ENCODE data around the gene NAT16.

Gene NAT16

DNA sequence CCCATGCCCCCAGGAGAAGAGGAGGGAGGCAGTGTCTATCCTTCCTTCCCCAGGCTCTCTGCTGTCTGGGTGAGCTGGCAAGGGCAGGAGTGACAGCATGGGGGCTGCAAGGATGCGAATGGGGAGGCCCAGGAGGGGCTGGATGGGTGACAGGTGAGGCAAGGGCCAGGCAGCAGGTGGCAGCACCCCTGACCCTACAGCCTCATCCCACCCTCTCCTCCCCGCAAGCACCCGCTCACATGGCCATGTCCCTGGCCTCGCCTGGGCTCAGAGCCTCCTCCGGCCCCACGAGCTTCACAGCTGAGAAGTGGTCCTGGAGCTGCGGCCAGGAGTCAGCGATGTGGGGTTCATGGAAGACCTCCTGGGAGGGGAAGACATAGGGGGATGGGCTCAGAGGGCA is 31.9 kb upstream of the NAT16 start:
- Mint-ChIP-seq H3K9me3 (no peaks in the 10 kb centered on the region), H3K27ac (no peak overlapping the region), H3K27me3 (ENCODE audit: low read depth) (peaks cover 4% of the 10 kb centered on the region), H3K4me1 (peaks cover 9% of the 10 kb centered on the region), H3K36me3 (ENCODE audit: low read depth) (peaks cover 30% of the 10 kb centered on the region), H3K4me3 (no peak overlapping the region)
- TF ChIP-seq, protein P1, sequence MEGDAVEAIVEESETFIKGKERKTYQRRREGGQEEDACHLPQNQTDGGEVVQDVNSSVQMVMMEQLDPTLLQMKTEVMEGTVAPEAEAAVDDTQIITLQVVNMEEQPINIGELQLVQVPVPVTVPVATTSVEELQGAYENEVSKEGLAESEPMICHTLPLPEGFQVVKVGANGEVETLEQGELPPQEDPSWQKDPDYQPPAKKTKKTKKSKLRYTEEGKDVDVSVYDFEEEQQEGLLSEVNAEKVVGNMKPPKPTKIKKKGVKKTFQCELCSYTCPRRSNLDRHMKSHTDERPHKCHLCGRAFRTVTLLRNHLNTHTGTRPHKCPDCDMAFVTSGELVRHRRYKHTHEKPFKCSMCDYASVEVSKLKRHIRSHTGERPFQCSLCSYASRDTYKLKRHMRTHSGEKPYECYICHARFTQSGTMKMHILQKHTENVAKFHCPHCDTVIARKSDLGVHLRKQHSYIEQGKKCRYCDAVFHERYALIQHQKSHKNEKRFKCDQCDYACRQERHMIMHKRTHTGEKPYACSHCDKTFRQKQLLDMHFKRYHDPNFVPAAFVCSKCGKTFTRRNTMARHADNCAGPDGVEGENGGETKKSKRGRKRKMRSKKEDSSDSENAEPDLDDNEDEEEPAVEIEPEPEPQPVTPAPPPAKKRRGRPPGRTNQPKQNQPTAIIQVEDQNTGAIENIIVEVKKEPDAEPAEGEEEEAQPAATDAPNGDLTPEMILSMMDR (IDR thresholded peaks at IDR 0.05; ENCODE audit: unreplicated experiment in 3 of 3): no peak

DNA sequence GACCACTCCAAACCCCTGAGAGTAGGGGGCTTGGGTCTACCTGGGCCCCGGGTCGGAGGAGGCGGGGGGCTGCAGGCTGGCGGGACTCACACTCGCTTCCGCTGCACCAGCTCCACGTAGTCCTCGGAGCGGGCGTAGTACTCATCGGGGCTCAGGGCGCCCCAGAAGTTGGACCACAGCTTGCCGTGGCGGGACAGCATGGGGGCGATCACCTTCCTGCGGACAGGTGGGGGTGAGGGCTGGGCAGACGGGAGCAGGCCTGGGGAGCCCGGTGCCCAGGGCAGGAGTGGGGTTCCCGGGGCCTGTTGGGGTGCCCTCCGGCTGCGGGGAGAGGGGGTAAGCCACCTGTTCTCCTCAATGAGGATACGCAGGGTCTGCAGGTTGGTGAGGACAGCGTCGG is 31.4 kb upstream of the NAT16 start:
- H3K4me1 Mint-ChIP-seq: peaks cover 5% of the 10 kb centered on the region
- no peaks in the 10 kb centered on the region for H3K9me3 Mint-ChIP-seq
- peaks cover 26% of the 10 kb centered on the region for H3K36me3 Mint-ChIP-seq (ENCODE audit: low read depth)
- H3K4me3 Mint-ChIP-seq: no peak overlapping the region
- TF ChIP-seq, protein P1 (IDR thresholded peaks at IDR 0.05; ENCODE audit: unreplicated experiment in 3 of 3): no peak
- no peak overlapping the region for H3K27ac Mint-ChIP-seq
- peaks cover 4% of the 10 kb centered on the region for H3K27me3 Mint-ChIP-seq (ENCODE audit: low read depth)

DNA sequence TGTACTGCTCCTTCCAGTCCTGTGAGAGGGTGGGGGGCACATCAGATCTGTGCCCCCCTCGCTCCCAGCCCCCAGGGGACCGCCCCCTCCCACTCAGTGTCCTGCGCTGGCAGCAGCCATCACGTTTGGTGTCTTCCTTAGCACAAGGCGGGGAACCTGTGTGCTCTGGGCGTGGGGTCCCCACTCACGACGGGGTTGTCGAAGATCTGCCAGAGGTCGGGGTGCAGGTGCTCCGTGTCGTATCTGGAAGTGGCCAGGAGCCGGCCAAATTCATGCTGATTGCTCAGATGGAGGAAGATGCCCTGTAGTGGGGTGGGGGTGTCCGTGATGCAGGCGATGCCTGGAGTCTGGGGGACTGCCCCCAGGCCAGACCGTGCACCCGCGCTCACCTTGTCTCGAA is 30.1 kb upstream of the NAT16 start:
- Mint-ChIP-seq H3K4me3 (no peak overlapping the region), H3K27ac (no peak overlapping the region), H3K4me1 (no peaks in the 10 kb centered on the region), H3K27me3 (ENCODE audit: low read depth) (peaks cover 12% of the 10 kb centered on the region), H3K9me3 (no peaks in the 10 kb centered on the region), H3K36me3 (ENCODE audit: low read depth) (peaks cover 23% of the 10 kb centered on the region)
- TF ChIP-seq, protein P1 (IDR thresholded peaks at IDR 0.05; ENCODE audit: unreplicated experiment in 3 of 3): no peak

DNA sequence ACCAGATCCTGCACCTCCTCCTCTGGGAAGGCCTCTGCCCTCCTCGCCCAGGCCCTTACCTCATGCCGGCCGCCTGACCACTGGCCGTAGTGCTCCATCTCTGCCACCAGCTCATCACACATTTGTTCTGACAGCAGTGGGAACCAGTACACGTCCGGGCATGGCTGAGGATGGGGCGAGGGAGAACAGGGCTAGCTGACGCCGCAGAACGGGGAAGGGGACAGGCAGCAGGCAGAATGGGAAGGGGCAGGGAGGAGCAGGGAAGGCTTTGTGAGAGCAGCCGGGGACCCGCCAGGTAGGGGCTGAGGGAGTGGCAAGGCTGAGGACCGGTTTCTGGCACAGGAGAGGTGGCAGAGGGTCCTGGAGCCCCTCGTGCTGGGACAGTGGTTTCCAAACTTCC is 28.7 kb upstream of the NAT16 start:
- H3K27me3 Mint-ChIP-seq (ENCODE audit: low read depth): peaks cover 23% of the 10 kb centered on the region
- H3K27ac Mint-ChIP-seq: no peak overlapping the region
- H3K4me1 Mint-ChIP-seq: no peaks in the 10 kb centered on the region
- no peak overlapping the region for H3K4me3 Mint-ChIP-seq
- peaks cover 18% of the 10 kb centered on the region for H3K36me3 Mint-ChIP-seq (ENCODE audit: low read depth)
- TF ChIP-seq, protein P1 (IDR thresholded peaks at IDR 0.05; ENCODE audit: unreplicated experiment in 3 of 3): no peak
- H3K9me3 Mint-ChIP-seq: no peaks in the 10 kb centered on the region

DNA sequence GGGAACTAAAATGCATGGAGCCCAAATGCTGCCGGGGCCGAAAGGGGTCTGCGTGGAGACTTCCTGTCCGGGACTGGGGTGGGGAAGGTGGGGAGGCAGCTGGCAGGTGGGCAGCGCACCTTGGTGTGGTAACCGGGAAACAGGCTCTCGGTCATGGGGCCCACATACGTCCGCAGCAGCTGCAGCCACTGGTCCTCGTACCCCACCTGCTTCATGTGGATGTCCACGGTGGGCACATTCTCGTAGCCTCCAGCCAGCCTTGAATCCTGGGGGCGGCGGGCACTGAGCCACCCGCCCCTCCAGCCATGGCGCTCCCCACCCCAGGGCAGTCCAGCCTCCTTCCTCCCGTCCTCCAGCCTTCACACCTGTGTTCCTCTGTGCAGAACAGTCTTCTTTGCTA is 27.4 kb upstream of the NAT16 start:
- no peak overlapping the region for H3K27ac Mint-ChIP-seq
- H3K9me3 Mint-ChIP-seq: no peaks in the 10 kb centered on the region
- H3K4me1 Mint-ChIP-seq: no peaks in the 10 kb centered on the region
- H3K4me3 Mint-ChIP-seq: no peak overlapping the region
- H3K27me3 Mint-ChIP-seq (ENCODE audit: low read depth): peaks cover 37% of the 10 kb centered on the region
- H3K36me3 Mint-ChIP-seq (ENCODE audit: low read depth): peaks cover 18% of the 10 kb centered on the region
- TF ChIP-seq, protein P1 (IDR thresholded peaks at IDR 0.05; ENCODE audit: unreplicated experiment in 3 of 3): no peak

DNA sequence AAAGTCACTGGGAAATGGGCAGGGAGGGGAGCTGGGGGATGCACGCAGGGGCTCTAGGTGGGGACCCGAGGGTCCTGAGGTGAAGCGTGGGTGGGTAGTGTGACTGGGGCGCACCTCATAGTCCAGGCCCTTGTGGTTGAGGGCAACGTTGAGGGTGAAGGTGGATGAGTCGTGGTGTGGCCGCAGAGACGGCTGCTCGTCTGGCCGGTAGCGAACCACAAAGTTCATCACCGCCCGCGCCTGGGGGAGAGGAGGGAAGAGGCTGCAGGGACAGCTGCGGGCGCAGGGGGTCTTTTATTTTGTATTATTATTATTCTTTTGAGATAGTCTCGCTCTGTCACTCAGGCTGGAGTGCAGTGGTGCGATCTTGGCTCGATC is 26.6 kb upstream of the NAT16 start:
- H3K27ac Mint-ChIP-seq: no peak overlapping the region
- H3K9me3 Mint-ChIP-seq: no peaks in the 10 kb centered on the region
- TF ChIP-seq, protein P1 (IDR thresholded peaks at IDR 0.05; ENCODE audit: unreplicated experiment in 3 of 3): no peak
- H3K36me3 Mint-ChIP-seq (ENCODE audit: low read depth): peaks cover 18% of the 10 kb centered on the region
- H3K4me3 Mint-ChIP-seq: no peak overlapping the region
- no peaks in the 10 kb centered on the region for H3K4me1 Mint-ChIP-seq
- peaks cover 40% of the 10 kb centered on the region for H3K27me3 Mint-ChIP-seq (ENCODE audit: low read depth)

Data from nephron (organoid).